GM23248 (cell line): ENCODE measurements around the gene NPAS3.

Experiments used
- EZH2 ChIP-seq: fragments of 200-600 bp; sonication (generic); IDR thresholded peaks from 2 replicates; pipeline ENCODE4 v1.6.1; 2018; ENCODE audit warnings: antibody characterized with exemption, mild to moderate bottlenecking; ENCODE audit not compliant: insufficient read depth, poor library complexity, severe bottlenecking
- EZH2phosphoT487 ChIP-seq: fragments of 200-600 bp; sonication (generic); IDR thresholded peaks from 2 replicates; pipeline ENCODE4 v1.6.1; 2018; ENCODE audit warnings: antibody characterized with exemption, moderate library complexity, mild to moderate bottlenecking, low read depth; ENCODE audit not compliant: insufficient read depth

DNA sequence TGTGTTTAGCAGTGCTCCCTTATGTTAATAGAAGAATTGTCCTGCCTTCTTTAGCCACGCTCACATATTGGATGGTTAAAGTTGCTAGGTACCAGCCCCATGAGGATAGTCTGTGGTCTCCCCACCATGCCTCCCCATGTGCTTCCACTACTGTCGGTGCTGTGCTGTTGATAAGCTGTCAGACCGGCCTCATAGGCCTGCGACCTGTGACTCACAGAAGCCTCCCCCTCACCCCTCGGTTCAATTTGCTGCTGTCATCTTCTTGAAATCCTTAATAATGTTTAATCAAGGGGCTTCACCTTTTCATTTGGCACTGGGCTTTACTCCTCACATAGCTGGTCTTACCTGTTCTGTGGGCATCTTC, 227.2 kb downstream of the NPAS3 start:
- TF ChIP-seq EZH2phosphoT487 (no peak), EZH2 (no peak)
